ENCODE data around the gene KATNAL1. TPM values are rescaled to one million over a fixed set of nuclear protein-coding genes. Genes with fewer than 3 reads are reported as not detected.

The KATNAL1 gene
- total RNA-seq, 1 experiment from 2014 or later = 11.2 TPM

- H3K14ac ChIP-seq (ENCODE audit: insufficient read depth, low read length) = no peak overlapping the region
- no peaks in the 10 kb centered on the region for H3K9me3 Mint-ChIP-seq
- no CpG with 5 or more reads among the region's 10 CpGs for WGBS (ENCODE audit: extremely low coverage, insufficient read length, low lambda C conversion rate)
- H4K5ac ChIP-seq (ENCODE audit: insufficient read length, low read depth, low read length) = no peak overlapping the region
- no peak for DNase-seq
- no peaks in the 10 kb centered on the region for H3K23me2 ChIP-seq (ENCODE audit: insufficient read length, low read depth, low read length, poor library complexity, severe bottlenecking)
- H3K27ac Mint-ChIP-seq = no peak overlapping the region
- no peak overlapping the region for H2BK5ac ChIP-seq (ENCODE audit: insufficient read length, low read length)
- peaks cover 17 to 18% of the 10 kb centered on the region in 2 experiments for H3K4me1 Mint-ChIP-seq
- no peak overlapping the region for H2BK12ac ChIP-seq (ENCODE audit: insufficient read length, low read depth, low read length)
- H3K79me1 ChIP-seq (ENCODE audit: insufficient read depth, low read depth, low read length, poor library complexity, severe bottlenecking) = no peaks in the 10 kb centered on the region
- H4K8ac ChIP-seq (replicated peaks; ENCODE audit: insufficient read length, low read depth, low read length) = no peak overlapping the region
- no peak overlapping the region for H2BK120ac ChIP-seq (ENCODE audit: low read depth, low read length, poor library complexity, severe bottlenecking)
- H3K4ac ChIP-seq (ENCODE audit: low read depth, low read length) = no peak overlapping the region
- no peak overlapping the region for H2AFZ ChIP-seq (ENCODE audit: low read length)
- no peaks in the 10 kb centered on the region for H3K9me3 ChIP-seq (ENCODE audit: control insufficient read depth, low read depth, low read length)
- no peak overlapping the region for H3K9ac ChIP-seq (ENCODE audit: extremely low read depth, insufficient read length, low read length)
- no peaks in the 10 kb centered on the region for H3K4me1 ChIP-seq (ENCODE audit: insufficient read depth, low read length)
- H2AK5ac ChIP-seq (ENCODE audit: insufficient read length, low read length) = no peak overlapping the region
- no peak overlapping the region for H3K23ac ChIP-seq (ENCODE audit: insufficient read length, low read depth, low read length)
- H4K20me1 ChIP-seq (ENCODE audit: control insufficient read depth, insufficient read depth, insufficient read length) = no peaks in the 10 kb centered on the region
- no peak overlapping the region for H3K4me2 ChIP-seq (ENCODE audit: insufficient read depth, insufficient read length, low read length)
- H3K4me3 Mint-ChIP-seq = no peak overlapping the region
- H2BK20ac ChIP-seq (ENCODE audit: low read depth, low read length, poor library complexity, severe bottlenecking) = no peak overlapping the region
- no peak overlapping the region for H3K18ac ChIP-seq (ENCODE audit: insufficient read length, low read depth, low read length)
- no peaks in the 10 kb centered on the region; a peak in 1 of 7 replicates for H3K36me3 Mint-ChIP-seq (ENCODE audit: insufficient read depth in 1 of 3, low read depth in 3 of 3)
- no peak for TF ChIP-seq CTCF (conservative IDR thresholded peaks at IDR 0.05)
- H3K56ac ChIP-seq (ENCODE audit: insufficient read length, low read depth, low read length) = no peak overlapping the region
- no peak overlapping the region for H3T11ph ChIP-seq (ENCODE audit: low read length)
- H3K27me3 Mint-ChIP-seq (ENCODE audit: low read depth) = no peaks in the 10 kb centered on the region
- no peaks in the 10 kb centered on the region for H3K79me2 ChIP-seq (ENCODE audit: insufficient read depth, low read length)
- no peak overlapping the region for H4K91ac ChIP-seq (ENCODE audit: insufficient read length, low read depth, low read length)
- H3K27ac ChIP-seq (ENCODE audit: insufficient read length, low read depth, low read length) = no peak overlapping the region
- no peaks in the 10 kb centered on the region for H3K27me3 ChIP-seq (ENCODE audit: insufficient read depth, low read length)
- no peak overlapping the region for H2BK15ac ChIP-seq (ENCODE audit: low read depth, low read length)
These were observed 114.8 kb downstream of the KATNAL1 start for GRCh38 chr13:30192320-30193093.
